HCT116 (cell line): ENCODE data around the gene CTIF. TPM values are rescaled to one million over a fixed set of nuclear protein-coding genes. Genes with fewer than 3 reads are reported as not detected.

Experiments used
- CBX3 ChIP-seq: IDR thresholded peaks from 2 replicates; pipeline ENCODE4 v1.6.1; 2012; ENCODE audit warnings: low read depth
- CEBPB ChIP-seq: IDR thresholded peaks from 2 replicates; pipeline ENCODE4 v1.6.1; 2012; ENCODE audit warnings: low read depth
- ELF1 ChIP-seq: IDR thresholded peaks from 2 replicates; pipeline ENCODE4 v1.6.1; 2012; ENCODE audit warnings: low read depth, borderline replicate concordance
- EZH2 ChIP-seq: fragments of 200-600 bp; sonication (generic); IDR thresholded peaks from 2 replicates; pipeline ENCODE4 v1.6.1; 2017; ENCODE audit warnings: antibody characterized with exemption, mixed run types
- FOSL1 ChIP-seq: IDR thresholded peaks from 2 replicates; pipeline ENCODE4 v1.6.1; 2012; ENCODE audit warnings: low read depth
- POLR2AphosphoS5 ChIP-seq: IDR thresholded peaks from 2 replicates; pipeline ENCODE4 v1.6.1; 2011; ENCODE audit warnings: mild to moderate bottlenecking, low read depth, low read length, moderate library complexity
- SIN3A ChIP-seq: IDR thresholded peaks from 2 replicates; pipeline ENCODE4 v1.6.1; 2012; ENCODE audit warnings: low read depth
- SP1 ChIP-seq: IDR thresholded peaks from 2 replicates; pipeline ENCODE4 v1.6.1; 2012; ENCODE audit warnings: low read depth
- TCF7L2 ChIP-seq: IDR thresholded peaks from 2 replicates; pipeline ENCODE4 v1.7.0; 2011; ENCODE audit warnings: borderline replicate concordance, inconsistent platforms; ENCODE audit not compliant: insufficient read depth, insufficient read length; ENCODE audit errors: extremely low read depth
- YY1 ChIP-seq: IDR thresholded peaks from 2 replicates; pipeline ENCODE4 v1.6.1; 2011; ENCODE audit warnings: low read length, low read depth, moderate library complexity, mild to moderate bottlenecking; ENCODE audit not compliant: insufficient replicate concordance; ENCODE audit errors: extremely low read depth
- total RNA-seq: library from RNA; stranded (reverse); gene quantifications from one replicate; pipeline ENCODE4 v1.2.1, GENCODE V29; 2021; ENCODE audit not compliant: unreplicated experiment
- TF ChIP-seq, protein P1 (sequence below): IDR thresholded peaks from 2 replicates; pipeline ENCODE4 v1.6.1; 2012
- TF ChIP-seq, protein P2 (sequence below): IDR thresholded peaks from 2 replicates; pipeline ENCODE4 v1.6.1; 2011; ENCODE audit warnings: mild to moderate bottlenecking, low read length, moderate library complexity; ENCODE audit not compliant: insufficient replicate concordance; ENCODE audit errors: extremely low read depth
- TF ChIP-seq, protein P3 (sequence below): IDR thresholded peaks from 2 replicates; pipeline ENCODE4 v1.6.1; 2012

Gene CTIF
- total RNA-seq, 1 experiment from 2014 or later, result 19.7 TPM

DNA sequence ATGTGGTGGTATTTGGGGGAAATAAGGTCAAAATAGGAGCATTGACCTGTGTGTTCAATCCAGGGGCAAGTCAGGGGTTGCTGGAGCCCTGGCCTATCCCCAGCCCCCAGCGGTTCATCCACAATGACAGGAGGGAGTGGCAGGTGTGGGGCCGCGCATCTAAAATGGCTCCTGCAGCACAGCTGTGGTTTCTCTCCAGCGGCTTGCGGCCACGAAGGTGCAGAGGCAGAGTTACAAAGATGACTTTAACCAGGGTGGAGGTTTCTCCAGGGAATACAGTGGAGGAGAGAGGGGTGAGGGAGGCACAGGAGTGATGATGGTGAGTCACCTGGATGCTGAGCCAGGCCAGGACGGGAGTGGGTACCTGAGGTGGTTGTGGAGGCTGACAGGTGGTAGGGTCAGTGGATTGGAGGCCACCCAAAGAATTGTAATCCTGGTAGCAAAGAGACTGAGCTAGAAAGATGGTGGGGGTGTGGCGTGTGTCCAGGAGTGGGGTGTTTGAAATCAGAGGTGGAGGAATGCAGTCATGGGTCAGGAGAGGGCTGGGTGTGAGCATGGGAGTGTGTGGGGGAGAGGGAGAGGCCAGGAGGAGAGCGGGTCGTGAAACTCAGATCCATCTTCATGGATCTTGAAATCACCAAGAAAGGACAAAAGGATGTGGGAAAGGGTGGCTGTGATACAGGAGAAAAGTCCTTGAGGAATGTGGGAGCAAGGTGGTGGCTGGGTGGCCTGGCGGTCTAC, 83.2 kb downstream of the CTIF start (continued):
- TF ChIP-seq, protein P1, sequence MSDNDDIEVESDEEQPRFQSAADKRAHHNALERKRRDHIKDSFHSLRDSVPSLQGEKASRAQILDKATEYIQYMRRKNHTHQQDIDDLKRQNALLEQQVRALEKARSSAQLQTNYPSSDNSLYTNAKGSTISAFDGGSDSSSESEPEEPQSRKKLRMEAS, result no peak
- TF ChIP-seq POLR2AphosphoS5 (no peak), ELF1 (no peak), YY1 (no peak), CEBPB (no peak), SP1 (no peak), SIN3A (no peak), TCF7L2 (no peak), EZH2 (no peak), CBX3 (no peak), FOSL1 (no peak)
- TF ChIP-seq, protein P2, sequence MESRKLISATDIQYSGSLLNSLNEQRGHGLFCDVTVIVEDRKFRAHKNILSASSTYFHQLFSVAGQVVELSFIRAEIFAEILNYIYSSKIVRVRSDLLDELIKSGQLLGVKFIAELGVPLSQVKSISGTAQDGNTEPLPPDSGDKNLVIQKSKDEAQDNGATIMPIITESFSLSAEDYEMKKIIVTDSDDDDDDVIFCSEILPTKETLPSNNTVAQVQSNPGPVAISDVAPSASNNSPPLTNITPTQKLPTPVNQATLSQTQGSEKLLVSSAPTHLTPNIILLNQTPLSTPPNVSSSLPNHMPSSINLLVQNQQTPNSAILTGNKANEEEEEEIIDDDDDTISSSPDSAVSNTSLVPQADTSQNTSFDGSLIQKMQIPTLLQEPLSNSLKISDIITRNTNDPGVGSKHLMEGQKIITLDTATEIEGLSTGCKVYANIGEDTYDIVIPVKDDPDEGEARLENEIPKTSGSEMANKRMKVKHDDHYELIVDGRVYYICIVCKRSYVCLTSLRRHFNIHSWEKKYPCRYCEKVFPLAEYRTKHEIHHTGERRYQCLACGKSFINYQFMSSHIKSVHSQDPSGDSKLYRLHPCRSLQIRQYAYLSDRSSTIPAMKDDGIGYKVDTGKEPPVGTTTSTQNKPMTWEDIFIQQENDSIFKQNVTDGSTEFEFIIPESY, result no peak
- TF ChIP-seq, protein P3, sequence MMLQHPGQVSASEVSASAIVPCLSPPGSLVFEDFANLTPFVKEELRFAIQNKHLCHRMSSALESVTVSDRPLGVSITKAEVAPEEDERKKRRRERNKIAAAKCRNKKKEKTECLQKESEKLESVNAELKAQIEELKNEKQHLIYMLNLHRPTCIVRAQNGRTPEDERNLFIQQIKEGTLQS, result no peak
